ENCODE data around the gene PHEX.

- TF ChIP-seq EZH2 (IDR thresholded peaks at IDR 0.05; ENCODE audit: borderline replicate concordance, low read depth, low read length, severe bottlenecking) (no peak), CTCF (IDR thresholded peaks at IDR 0.05; ENCODE audit: borderline replicate concordance, extremely low read depth, low read length, poor library complexity, severe bottlenecking) (no peak)
These were observed 104.6 kb downstream of the PHEX start for GRCh38 chrX:22136711-22137110.
